GM19324 (cell line): Measurements from ENCODE around the gene MICU2.
"Not testable (repeated sequence)": the region's sequence is repeated elsewhere in the genome, so short reads cannot be mapped to it uniquely, and the experiment has no call there.

Experiments used
- ATAC-seq: cut with Tn5 transposase; IDR thresholded peaks from one replicate; pipeline ENCODE4 v1.9.1; 2021; ENCODE audit warnings: mild to moderate bottlenecking, moderate library complexity; ENCODE audit not compliant: unreplicated experiment, low FRiP score

Gene MICU2

DNA sequence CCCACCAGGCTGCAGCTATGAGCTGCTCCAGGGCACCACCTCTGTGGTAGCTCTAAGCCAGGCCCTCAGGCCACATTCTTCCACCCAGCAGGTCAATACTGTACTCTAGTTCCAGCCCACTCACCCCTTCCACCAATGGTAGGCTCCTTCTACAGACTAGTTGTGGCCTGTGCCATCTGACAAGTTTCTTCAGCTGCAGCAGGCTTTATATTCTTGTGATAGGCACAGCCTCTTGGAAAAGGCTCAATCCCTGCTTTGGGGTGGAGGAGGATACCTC is 8.5 kb downstream of the MICU2 start:
- peak; percentile 80 for ATAC-seq

GRCh38 chr13:21594715-21595545 is 9.0 kb downstream of the MICU2 start:
- peak; percentile 50 for ATAC-seq

DNA sequence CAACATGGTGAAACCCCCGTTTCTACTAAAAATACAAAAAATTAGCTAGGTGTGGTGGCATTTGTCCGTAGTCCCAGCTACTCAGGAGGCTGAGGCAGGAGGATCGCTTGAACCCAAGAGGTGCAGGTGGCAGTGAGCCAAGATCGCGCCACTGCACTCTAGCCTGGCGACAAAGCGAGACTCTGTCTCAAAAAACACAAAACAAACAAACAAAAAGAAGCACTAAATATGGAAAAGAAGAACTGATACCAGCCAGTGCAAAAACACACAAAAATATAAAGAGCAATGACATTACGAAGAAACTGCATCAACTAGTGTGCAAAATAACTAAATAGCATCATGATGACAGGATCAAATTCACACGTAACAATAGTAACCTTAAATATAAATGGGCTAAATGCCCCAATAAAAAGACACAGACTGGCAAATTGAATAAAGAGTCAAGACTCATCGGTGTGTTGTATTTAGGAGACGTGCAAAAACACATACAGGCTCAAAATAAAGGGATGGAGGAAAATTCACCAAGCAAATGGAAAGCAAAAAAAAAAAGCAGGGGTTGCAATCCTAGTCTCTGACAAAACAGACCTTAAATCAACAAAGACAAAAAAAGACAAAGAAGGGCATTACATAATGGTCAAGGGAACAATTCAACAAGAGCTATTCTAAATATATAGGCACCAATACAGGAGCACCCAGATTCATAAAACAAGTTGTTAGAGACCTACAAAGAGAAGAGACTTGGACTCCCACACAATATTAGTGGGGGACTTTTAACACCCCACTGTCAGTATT is 13.1 kb downstream of the MICU2 start:
- ATAC-seq: not testable (repeated sequence)

- ATAC-seq: no peak
These were observed 13.7 kb downstream of the MICU2 start for GRCh38 chr13:21590231-21590630.

GRCh38 chr13:21589510-21589909 is 14.5 kb downstream of the MICU2 start:
- not testable (repeated sequence) for ATAC-seq

GRCh38 chr13:21588411-21588810 is 15.6 kb downstream of the MICU2 start:
- ATAC-seq: not testable (repeated sequence)

DNA sequence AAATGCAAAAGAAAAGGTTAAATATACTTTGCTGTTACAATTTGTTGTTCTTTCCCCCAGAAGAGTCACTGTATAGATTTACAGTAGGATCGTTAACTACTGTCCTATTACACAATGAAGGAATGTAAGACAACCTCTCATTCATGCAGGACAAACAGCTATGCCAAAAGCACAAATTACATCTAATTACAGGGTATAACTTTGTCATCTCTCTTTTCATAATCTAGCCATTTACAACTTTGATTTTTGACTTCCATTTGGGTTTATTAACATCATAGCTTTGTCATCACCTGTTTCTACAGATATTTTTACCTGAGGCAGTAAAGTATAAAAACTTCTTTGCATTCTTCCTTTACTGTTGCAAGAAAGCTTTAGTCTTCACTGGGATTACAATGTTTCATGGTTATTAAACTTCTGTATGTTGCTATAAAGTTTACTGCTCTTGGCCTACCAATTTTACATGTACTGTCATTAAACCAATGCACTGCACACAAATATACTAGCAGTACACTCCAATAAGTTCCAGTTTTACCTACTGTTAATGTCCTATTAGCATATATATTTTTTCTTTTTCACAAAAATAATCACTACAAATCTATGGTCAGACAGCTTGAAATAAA is 18.9 kb downstream of the MICU2 start:
- no peak for ATAC-seq

GRCh38 chr13:21583478-21583877 is 20.5 kb downstream of the MICU2 start:
- no peak for ATAC-seq

GRCh38 chr13:21580736-21581135 is 23.2 kb downstream of the MICU2 start:
- ATAC-seq: no peak

- peak; percentile 57 for ATAC-seq
These were observed 24.1 kb downstream of the MICU2 start for GRCh38 chr13:21579754-21580316.

DNA sequence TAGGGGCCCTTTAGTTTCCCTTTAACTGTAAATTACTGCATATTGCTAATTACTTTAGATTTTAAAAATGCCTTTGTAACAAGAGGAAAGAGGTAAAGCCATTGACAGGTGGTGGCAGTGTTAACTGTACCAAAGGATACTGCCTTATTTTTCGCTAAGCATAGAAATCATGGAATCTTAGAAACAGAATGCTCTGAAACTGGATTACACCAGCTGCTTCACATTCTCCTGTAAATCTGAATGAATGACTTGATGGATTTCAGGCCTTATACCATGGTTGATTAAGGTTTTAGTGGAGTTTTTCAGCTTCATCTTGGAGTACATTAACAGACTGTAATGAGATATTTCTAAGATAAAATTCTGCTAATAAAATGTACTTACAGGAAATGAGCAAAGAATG is 25.2 kb downstream of the MICU2 start:
- ATAC-seq: no peak

GRCh38 chr13:21576426-21576825 is 27.5 kb downstream of the MICU2 start:
- no peak for ATAC-seq

GRCh38 chr13:21573920-21574712 is 29.9 kb downstream of the MICU2 start:
- ATAC-seq: no peak

DNA sequence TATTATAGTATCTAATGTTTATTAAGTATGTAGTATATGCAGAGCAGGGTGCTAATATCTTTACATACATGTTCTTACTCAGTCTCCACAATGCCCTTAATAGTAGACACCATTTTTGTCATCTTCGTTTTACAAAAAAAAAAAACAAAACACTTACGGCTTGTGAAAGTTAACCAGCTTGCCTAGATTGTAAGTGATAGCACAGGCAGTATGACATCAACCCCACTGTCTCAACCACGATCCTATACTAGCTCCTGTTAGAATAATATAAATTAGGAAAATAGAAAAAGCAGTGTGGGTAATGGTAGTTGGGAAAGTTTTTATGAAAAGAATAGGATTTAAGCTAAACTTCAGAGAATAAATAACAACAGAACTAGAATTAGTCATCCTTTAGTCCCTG is 34.3 kb downstream of the MICU2 start:
- no peak for ATAC-seq

DNA sequence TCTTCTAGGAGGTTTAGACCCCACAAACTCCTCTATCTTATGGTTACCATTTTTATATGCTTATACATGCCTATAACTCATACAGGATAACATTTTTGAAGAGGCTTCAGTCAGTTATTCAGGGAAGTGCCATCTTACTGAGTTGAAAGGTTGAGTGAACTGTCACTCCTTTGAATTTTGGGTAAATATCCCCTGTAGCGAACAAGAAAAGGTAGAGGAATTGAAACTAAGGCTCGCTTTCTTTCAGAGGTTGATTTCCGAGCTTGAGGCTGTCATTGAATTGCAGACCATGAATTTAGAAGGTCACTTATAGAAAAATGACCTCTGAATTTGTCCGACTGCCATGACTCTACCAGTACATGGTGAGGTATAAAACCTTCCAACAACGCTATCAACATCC is 35.1 kb downstream of the MICU2 start:
- no peak for ATAC-seq

DNA sequence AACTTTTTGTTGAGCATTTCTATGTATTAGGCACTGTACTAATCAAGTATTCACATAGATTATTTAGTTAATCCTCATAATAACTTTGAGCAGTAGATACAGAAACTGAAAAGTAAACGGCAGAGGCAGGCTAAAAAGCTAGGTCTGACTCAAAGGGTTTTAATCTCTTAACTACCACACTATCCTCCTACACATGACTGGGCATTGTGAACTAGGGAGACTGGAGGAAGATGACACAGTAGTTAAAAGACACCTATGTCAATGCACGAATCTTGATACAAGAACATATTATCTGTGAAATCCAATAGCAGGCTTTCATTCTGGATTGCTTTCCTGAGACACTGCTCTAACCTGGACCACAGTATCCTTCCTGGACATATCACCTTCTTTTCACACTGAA is 36.3 kb downstream of the MICU2 start:
- no peak for ATAC-seq

GRCh38 chr13:21557995-21558394 is 46.0 kb downstream of the MICU2 start:
- ATAC-seq: no peak

DNA sequence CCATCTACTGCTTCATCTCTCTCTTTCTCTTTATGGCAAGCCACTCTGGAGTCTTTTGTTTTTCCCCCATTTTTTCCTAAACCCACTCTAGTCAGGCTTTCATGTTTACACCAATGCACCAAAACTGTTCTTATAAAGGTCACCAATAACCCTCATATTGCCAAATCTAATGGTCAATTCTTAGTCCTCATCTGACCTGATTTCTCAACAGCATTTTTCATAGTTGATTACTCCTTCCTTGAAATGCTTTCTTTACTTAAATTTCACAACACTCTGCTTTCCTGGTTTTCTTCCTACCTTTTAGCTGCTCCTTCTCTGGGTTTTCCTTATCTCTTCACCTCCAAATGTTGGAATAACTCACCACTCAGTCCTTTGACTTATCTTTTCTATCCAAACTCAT is 47.9 kb downstream of the MICU2 start:
- ATAC-seq: no peak

DNA sequence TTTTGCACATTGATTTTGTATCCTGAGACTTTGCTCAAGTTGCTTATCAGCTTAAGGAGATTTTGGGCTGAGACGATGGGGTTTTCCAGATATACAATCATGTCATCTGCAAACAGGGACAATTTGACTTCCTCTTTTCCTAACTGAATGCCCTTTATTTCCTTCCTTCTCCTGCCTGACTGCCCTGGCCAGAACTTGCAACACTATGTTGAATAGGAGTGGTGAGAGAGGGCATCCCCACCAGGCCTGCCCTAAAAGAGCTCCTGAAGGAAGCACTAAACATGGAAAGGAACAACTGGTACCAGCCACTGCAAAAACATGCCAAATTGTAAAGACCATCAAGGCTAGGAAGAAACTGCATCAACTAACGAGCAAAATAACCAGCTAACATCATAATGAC is 50.7 kb downstream of the MICU2 start:
- ATAC-seq: not testable (repeated sequence)

DNA sequence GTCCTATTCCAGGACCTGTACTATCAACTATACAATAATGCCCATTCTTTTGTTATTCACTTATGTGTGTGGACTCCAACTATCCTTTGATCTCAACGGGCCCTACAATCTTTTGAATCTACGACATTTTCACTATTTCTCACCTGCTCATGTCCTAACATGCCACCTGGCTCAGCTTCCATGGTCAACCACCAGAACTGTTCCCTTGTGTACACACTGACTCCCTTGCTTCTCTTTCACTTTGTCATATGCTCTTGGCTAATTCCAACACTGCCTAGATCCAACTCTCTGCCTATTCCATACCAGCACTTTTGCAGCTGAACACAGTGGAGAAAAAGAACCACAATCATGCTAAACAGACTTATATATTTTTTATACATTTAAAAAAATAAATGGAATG is 53.1 kb downstream of the MICU2 start:
- ATAC-seq: no peak
